ENCODE results near the gene RNF25.

DNA sequence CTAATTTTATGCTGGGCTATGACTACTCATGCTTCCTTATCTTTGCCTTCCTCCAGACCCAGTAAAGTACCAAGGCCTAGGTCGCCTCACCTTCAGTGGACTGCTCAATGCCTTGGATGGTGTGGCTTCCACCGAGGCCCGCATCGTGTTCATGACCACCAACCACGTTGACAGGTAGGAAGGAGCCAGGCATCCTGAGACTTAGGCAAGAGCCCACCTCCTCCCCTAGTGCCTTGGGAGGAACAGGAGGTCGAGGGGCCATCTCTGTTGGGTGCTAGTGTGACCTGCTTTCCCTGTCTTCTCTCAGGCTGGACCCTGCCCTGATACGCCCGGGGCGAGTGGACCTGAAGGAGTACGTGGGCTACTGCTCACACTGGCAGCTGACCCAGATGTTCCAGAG lies 9.0 kb downstream of the RNF25 start:
- TF ChIP-seq RAD21 (conservative IDR thresholded peaks at IDR 0.05 in 1 of 2, IDR thresholded peaks at IDR 0.05 in 1 of 2), result no peak
- TF ChIP-seq, protein P1, sequence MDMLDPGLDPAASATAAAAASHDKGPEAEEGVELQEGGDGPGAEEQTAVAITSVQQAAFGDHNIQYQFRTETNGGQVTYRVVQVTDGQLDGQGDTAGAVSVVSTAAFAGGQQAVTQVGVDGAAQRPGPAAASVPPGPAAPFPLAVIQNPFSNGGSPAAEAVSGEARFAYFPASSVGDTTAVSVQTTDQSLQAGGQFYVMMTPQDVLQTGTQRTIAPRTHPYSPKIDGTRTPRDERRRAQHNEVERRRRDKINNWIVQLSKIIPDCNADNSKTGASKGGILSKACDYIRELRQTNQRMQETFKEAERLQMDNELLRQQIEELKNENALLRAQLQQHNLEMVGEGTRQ (IDR thresholded peaks at IDR 0.05), result no peak
- no peak for TF ChIP-seq POLR2A (IDR thresholded peaks at IDR 0.05; ENCODE audit: low read length)
- TF ChIP-seq PHF8 (IDR thresholded peaks at IDR 0.05; ENCODE audit: borderline replicate concordance, low read depth), result no peak
- TF ChIP-seq, protein P2, sequence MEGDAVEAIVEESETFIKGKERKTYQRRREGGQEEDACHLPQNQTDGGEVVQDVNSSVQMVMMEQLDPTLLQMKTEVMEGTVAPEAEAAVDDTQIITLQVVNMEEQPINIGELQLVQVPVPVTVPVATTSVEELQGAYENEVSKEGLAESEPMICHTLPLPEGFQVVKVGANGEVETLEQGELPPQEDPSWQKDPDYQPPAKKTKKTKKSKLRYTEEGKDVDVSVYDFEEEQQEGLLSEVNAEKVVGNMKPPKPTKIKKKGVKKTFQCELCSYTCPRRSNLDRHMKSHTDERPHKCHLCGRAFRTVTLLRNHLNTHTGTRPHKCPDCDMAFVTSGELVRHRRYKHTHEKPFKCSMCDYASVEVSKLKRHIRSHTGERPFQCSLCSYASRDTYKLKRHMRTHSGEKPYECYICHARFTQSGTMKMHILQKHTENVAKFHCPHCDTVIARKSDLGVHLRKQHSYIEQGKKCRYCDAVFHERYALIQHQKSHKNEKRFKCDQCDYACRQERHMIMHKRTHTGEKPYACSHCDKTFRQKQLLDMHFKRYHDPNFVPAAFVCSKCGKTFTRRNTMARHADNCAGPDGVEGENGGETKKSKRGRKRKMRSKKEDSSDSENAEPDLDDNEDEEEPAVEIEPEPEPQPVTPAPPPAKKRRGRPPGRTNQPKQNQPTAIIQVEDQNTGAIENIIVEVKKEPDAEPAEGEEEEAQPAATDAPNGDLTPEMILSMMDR (IDR thresholded peaks at IDR 0.05), result no peak
- TF ChIP-seq MAFK (IDR thresholded peaks at IDR 0.05; ENCODE audit: partially characterized antibody), result no peak
- TF ChIP-seq EP300 (IDR thresholded peaks at IDR 0.05), result no peak
- no peak for TF ChIP-seq CBX8 (IDR thresholded peaks at IDR 0.05)
- no peak for TF ChIP-seq MYC (IDR thresholded peaks at IDR 0.05; ENCODE audit: borderline replicate concordance, low read length)
- no peak for TF ChIP-seq RNF2 (IDR thresholded peaks at IDR 0.05; ENCODE audit: borderline replicate concordance, low read depth)

Measured in A549 (cell line).